Gastroesophageal sphincter (tissue), 3 donors: ENCODE results near the gene THRA.

Experiments used
- POLR2A ChIP-seq, 2 donors: fragments of 450-650 bp; IDR thresholded peaks; one replicate each; pipeline ENCODE4 v1.6.1; 2017; ENCODE audit warnings: antibody characterized with exemption in 2 of 2, mild to moderate bottlenecking in 2 of 2, moderate library complexity in 1 of 2
- POLR2AphosphoS5 ChIP-seq: sonication (generic); formaldehyde crosslinking; IDR thresholded peaks from one replicate; pipeline ENCODE4 v1.6.1; 2017; ENCODE audit warnings: antibody characterized with exemption
- TF ChIP-seq, protein P1 (sequence below), 4 experiments: fragments of 200-600 bp in 2 of 4; fragments of 450-650 bp in 2 of 4; sonication (generic) in 1 of 4; IDR thresholded peaks; one replicate each; pipeline ENCODE4 v1.5.1; 2017 to 2019; ENCODE audit warnings: antibody characterized with exemption in 4 of 4, mild to moderate bottlenecking in 2 of 4, moderate library complexity in 2 of 4

- TF ChIP-seq, protein P1, sequence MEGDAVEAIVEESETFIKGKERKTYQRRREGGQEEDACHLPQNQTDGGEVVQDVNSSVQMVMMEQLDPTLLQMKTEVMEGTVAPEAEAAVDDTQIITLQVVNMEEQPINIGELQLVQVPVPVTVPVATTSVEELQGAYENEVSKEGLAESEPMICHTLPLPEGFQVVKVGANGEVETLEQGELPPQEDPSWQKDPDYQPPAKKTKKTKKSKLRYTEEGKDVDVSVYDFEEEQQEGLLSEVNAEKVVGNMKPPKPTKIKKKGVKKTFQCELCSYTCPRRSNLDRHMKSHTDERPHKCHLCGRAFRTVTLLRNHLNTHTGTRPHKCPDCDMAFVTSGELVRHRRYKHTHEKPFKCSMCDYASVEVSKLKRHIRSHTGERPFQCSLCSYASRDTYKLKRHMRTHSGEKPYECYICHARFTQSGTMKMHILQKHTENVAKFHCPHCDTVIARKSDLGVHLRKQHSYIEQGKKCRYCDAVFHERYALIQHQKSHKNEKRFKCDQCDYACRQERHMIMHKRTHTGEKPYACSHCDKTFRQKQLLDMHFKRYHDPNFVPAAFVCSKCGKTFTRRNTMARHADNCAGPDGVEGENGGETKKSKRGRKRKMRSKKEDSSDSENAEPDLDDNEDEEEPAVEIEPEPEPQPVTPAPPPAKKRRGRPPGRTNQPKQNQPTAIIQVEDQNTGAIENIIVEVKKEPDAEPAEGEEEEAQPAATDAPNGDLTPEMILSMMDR (IDR thresholded peaks at IDR 0.05), result no peak
- TF ChIP-seq POLR2A (IDR thresholded peaks at IDR 0.05) (no peak), POLR2AphosphoS5 (no peak)
Measured at GRCh38 chr17:40027614-40028012, 35.2 kb upstream of the THRA start.
